Muscle layer of colon (tissue), 2 donors: ENCODE results near the gene DOLPP1.

Experiments
- H3K27ac ChIP-seq: one replicate; pipeline ENCODE4 v1.7.0; 2013; ENCODE audit warnings: low read depth, mild to moderate bottlenecking, low read length, moderate library complexity
- H3K27me3 ChIP-seq, 2 donors: one replicate each; pipeline ENCODE4 v1.7.0; 2013; ENCODE audit warnings: low read length in 2 of 2, mild to moderate bottlenecking in 2 of 2; ENCODE audit not compliant: insufficient read depth in 2 of 2, control insufficient read depth in 1 of 2
- H3K36me3 ChIP-seq: one replicate; pipeline ENCODE4 v1.7.0; 2013; ENCODE audit warnings: mild to moderate bottlenecking, low read length; ENCODE audit not compliant: insufficient read depth
- H3K4me1 ChIP-seq: one replicate; pipeline ENCODE4 v1.7.0; 2013; ENCODE audit warnings: mild to moderate bottlenecking, low read length; ENCODE audit not compliant: insufficient read depth
- H3K4me3 ChIP-seq, 2 donors: one replicate each; pipeline ENCODE4 v1.7.0; 2013; ENCODE audit warnings: low read length in 2 of 2, low read depth in 1 of 2, mild to moderate bottlenecking in 1 of 2, moderate library complexity in 1 of 2
- H3K9ac ChIP-seq: one replicate; pipeline ENCODE4 v1.7.0; 2013; ENCODE audit warnings: low read length
- H3K9me3 ChIP-seq: one replicate; pipeline ENCODE4 v1.7.0; 2013; ENCODE audit warnings: mild to moderate bottlenecking, low read length
- donor health status: abdominal sarcoma.
- donor health status: Adenocarcinoma of cecum.

DOLPP1 gene

GRCh38 chr9:129097671-129098306 is 16.9 kb downstream of the DOLPP1 start:
- peaks cover 26% of the 10 kb centered on the region for H3K36me3 ChIP-seq

GRCh38 chr9:129098328-129098727 is 17.4 kb downstream of the DOLPP1 start:
- peaks cover 26% of the 10 kb centered on the region for H3K36me3 ChIP-seq
- H3K4me3 ChIP-seq: no peak overlapping the region
- H3K27me3 ChIP-seq: no peaks in the 10 kb centered on the region
- no peak overlapping the region for H3K27ac ChIP-seq
- no peaks in the 10 kb centered on the region for H3K9me3 ChIP-seq
- no peak overlapping the region for H3K9ac ChIP-seq
- no peaks in the 10 kb centered on the region for H3K4me1 ChIP-seq

More at GRCh38 chr9:129097671-129098306, 16.9 kb downstream of the DOLPP1 start:
- Histone ChIP-seq H3K9me3 (no peaks in the 10 kb centered on the region), H3K9ac (no peak overlapping the region), H3K4me1 (no peaks in the 10 kb centered on the region), H3K4me3 (no peak overlapping the region), H3K27ac (no peak overlapping the region), H3K27me3 (no peaks in the 10 kb centered on the region)

- no peak overlapping the region for H3K27ac ChIP-seq
- H3K9me3 ChIP-seq: no peaks in the 10 kb centered on the region
- H3K27me3 ChIP-seq: no peaks in the 10 kb centered on the region
- no peaks in the 10 kb centered on the region for H3K4me1 ChIP-seq
- H3K4me3 ChIP-seq: no peak overlapping the region
- peaks cover 26% of the 10 kb centered on the region for H3K36me3 ChIP-seq
- no peak overlapping the region for H3K9ac ChIP-seq
Measured at GRCh38 chr9:129100383-129101169, 19.7 kb downstream of the DOLPP1 start.

- Histone ChIP-seq H3K27ac (no peak overlapping the region), H3K27me3 (no peaks in the 10 kb centered on the region), H3K4me3 (no peak overlapping the region), H3K9me3 (no peaks in the 10 kb centered on the region), H3K36me3 (peaks cover 23% of the 10 kb centered on the region), H3K9ac (no peak overlapping the region), H3K4me1 (no peaks in the 10 kb centered on the region)
Measured at GRCh38 chr9:129101279-129101678, 20.4 kb downstream of the DOLPP1 start.

- Histone ChIP-seq H3K9ac (no peak overlapping the region), H3K9me3 (no peaks in the 10 kb centered on the region), H3K27ac (no peak overlapping the region), H3K4me3 (no peak overlapping the region), H3K36me3 (peaks cover 23% of the 10 kb centered on the region), H3K4me1 (no peaks in the 10 kb centered on the region), H3K27me3 (no peaks in the 10 kb centered on the region)
Measured at GRCh38 chr9:129102095-129102525, 21.2 kb downstream of the DOLPP1 start.

GRCh38 chr9:129102791-129103594 is 22.1 kb downstream of the DOLPP1 start:
- Histone ChIP-seq H3K4me3 (no peak overlapping the region), H3K27me3 (no peaks in the 10 kb centered on the region), H3K27ac (no peak overlapping the region), H3K36me3 (peaks cover 25% of the 10 kb centered on the region), H3K4me1 (peaks cover under 1% of the 10 kb centered on the region), H3K9ac (no peak overlapping the region), H3K9me3 (no peaks in the 10 kb centered on the region)

GRCh38 chr9:129103595-129103965 is 22.7 kb downstream of the DOLPP1 start:
- H3K4me1 ChIP-seq: peaks cover 6% of the 10 kb centered on the region

GRCh38 chr9:129104051-129104450 is 23.1 kb downstream of the DOLPP1 start:
- no peak overlapping the region for H3K9ac ChIP-seq
- peaks cover 20% of the 10 kb centered on the region for H3K36me3 ChIP-seq
- H3K27ac ChIP-seq: no peak overlapping the region

More at GRCh38 chr9:129103595-129103965, 22.7 kb downstream of the DOLPP1 start:
- Histone ChIP-seq H3K36me3 (peaks cover 20% of the 10 kb centered on the region), H3K9me3 (no peaks in the 10 kb centered on the region), H3K4me3 (no peak overlapping the region), H3K27me3 (no peaks in the 10 kb centered on the region), H3K9ac (no peak overlapping the region), H3K27ac (no peak overlapping the region)

GRCh38 chr9:129105857-129106694 is 25.2 kb downstream of the DOLPP1 start:
- peaks cover 17% of the 10 kb centered on the region for H3K4me1 ChIP-seq
- no peak overlapping the region for H3K27ac ChIP-seq

More at GRCh38 chr9:129104051-129104450, 23.1 kb downstream of the DOLPP1 start:
- Histone ChIP-seq H3K4me1 (peaks cover 11% of the 10 kb centered on the region), H3K27me3 (no peaks in the 10 kb centered on the region), H3K4me3 (no peak overlapping the region), H3K9me3 (no peaks in the 10 kb centered on the region)

GRCh38 chr9:129107651-129108050 is 26.7 kb downstream of the DOLPP1 start:
- no peak overlapping the region for H3K9ac ChIP-seq
- H3K4me3 ChIP-seq: no peak overlapping the region
- no peaks in the 10 kb centered on the region for H3K27me3 ChIP-seq
- H3K36me3 ChIP-seq: peaks cover 15% of the 10 kb centered on the region
- no peaks in the 10 kb centered on the region for H3K9me3 ChIP-seq
- H3K4me1 ChIP-seq: peaks cover 17% of the 10 kb centered on the region
- no peak overlapping the region for H3K27ac ChIP-seq

More at GRCh38 chr9:129105857-129106694, 25.2 kb downstream of the DOLPP1 start:
- H3K4me3 ChIP-seq: no peak overlapping the region
- H3K36me3 ChIP-seq: peaks cover 15% of the 10 kb centered on the region
- no peak overlapping the region for H3K9ac ChIP-seq
- H3K27me3 ChIP-seq: no peaks in the 10 kb centered on the region
- no peaks in the 10 kb centered on the region for H3K9me3 ChIP-seq
